HG03571 (cell line): ENCODE measurements around the gene CCDC88B.

Experiments
- ATAC-seq: cut with Tn5 transposase; IDR thresholded peaks from one replicate; pipeline ENCODE4 v1.9.1; 2021; ENCODE audit not compliant: unreplicated experiment

Gene CCDC88B

DNA sequence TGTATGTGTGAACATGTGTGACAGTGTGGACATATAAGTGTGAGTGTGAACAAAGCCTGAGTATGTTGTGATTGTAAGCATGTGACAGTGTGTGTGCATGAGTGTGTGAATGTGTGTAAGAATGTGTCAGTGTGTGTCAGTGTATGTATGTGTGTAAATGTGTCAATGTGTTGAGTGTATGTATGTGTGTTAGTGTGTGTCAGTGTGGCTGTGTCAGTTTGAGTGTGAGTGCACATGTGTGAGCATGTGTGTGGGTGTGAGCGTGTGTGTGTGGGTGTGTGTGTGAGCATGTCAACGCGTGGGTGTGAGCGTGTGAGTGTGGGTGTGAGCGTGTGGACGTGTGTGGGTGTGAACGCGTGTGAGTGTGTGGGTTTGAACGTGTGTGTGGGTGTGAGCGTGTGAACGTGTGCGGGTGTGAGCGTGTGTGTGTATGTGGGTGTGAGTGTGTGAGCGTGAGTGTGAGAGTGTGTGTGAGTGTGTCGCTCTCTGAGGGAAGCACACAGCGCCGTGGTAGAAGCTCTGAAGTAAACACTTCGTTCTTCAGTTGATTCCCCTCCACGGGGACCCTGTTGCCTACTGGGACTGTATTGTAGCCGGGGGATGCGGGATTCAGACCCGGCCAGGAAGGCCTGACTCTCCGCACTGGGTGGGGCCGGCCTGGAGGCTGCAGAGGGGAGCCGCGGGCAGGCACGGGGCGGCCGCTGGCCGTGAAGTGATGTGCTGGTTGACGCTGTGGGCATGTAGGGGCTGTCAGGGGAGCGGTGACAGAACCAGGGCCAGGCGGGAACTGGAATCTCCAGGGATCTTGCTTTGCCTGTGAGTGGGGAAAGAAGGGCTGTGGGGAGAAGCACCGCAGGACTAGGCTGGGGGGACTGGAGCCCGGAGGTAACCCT is 40.1 kb downstream of the CCDC88B start:
- ATAC-seq, result no peak

DNA sequence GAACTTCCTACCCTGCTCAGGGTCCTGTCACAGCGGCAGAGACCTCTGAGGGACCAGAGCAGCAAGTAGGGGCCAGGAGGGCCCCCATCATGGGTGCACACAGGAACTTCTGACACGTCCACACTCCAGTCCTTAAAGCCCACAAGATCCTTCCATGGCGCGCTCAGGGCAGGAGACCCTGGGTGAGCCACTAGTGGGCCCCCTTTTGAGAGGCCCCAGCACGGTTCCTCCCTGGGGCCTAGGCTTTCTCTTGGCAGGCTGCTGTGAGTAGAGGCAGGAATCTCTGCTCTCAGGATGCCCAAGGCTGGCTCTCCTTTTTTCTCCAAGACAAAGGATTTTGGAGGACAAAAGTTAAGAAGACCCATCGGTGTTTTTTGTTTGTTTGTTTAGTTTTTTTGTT is 41.3 kb downstream of the CCDC88B start:
- ATAC-seq, result no peak

GRCh38 chr11:64382047-64382446 is 42.0 kb downstream of the CCDC88B start:
- no peak for ATAC-seq

GRCh38 chr11:64382586-64382985 is 42.6 kb downstream of the CCDC88B start:
- no peak for ATAC-seq

GRCh38 chr11:64383580-64383979 is 43.6 kb downstream of the CCDC88B start:
- ATAC-seq, result no peak

DNA sequence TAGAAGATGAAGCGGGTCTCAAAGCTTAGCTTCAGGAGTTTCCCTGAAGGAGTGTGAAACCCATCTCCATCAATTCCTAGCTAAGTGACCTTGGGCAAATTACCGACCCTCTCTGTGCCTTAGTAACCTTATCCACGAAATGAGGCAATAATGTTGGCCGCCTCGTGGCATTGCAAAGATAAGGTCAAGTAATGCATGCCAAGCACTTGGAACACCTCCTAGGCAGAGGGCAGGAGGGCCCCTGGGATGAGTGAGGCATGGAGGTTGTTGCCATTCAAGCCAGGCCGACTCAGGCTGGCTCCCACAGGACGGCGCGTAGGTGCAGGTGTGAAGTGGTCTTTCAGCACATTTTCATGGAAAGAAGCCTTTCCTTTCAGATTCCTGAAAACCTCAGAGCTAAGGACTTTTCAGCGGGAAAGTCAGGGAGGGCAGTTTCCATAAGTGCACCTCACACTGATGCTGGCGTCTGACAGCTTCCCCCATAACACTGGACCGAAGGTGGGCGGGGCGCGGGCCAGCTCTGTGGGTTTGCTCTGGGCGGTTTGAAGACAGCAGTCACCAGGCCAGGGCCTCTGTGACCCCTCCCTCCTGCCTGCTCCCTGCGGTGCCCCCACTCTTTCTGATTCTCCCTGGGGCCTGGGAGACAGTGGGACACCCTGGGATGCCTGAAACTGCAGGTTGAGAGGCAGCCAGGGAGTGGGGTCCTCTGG is 44.2 kb downstream of the CCDC88B start:
- ATAC-seq, result no peak

GRCh38 chr11:64384981-64385944 is 45.3 kb downstream of the CCDC88B start:
- ATAC-seq, result no peak

DNA sequence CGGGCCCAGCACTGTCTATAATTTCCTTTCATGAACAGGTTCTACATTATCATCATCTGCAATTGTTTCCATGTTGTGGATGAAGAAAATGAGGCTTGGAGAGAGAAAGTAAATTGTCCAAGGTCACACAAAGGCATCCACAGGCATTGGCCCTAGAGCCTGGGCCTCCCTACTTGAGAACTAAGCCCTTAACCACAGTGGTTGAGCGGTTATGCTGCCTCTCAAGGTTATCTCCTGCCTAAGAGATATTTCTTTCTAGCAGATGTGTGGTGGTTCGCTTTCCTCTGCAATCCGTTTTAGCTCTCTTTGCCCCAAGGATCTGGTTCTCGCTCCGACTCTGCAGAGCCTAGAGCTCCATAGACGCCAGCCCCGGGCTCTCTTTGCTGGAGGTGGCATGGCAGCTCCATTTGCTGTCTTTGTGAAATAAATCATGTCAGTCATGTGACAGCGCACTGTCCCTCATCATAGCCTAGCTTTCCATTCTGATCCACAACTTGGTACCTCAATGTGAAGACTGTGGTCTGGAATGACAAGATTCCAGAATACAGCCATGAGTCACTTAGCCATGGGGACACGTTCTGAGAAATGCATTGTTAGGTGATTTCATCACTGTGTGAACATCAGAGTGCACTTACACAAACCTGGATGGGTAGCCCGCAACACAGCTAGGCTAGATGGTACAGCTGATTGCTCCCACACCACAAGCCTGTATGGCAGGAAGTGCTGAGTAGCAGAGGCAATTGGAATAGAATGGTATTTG is 46.1 kb downstream of the CCDC88B start:
- no peak for ATAC-seq

- no peak for ATAC-seq
Observed at GRCh38 chr11:64387916-64388315, 47.9 kb downstream of the CCDC88B start.

GRCh38 chr11:64388894-64389293 is 48.9 kb downstream of the CCDC88B start:
- no peak for ATAC-seq

GRCh38 chr11:64389851-64390250 is 49.8 kb downstream of the CCDC88B start:
- no peak for ATAC-seq

DNA sequence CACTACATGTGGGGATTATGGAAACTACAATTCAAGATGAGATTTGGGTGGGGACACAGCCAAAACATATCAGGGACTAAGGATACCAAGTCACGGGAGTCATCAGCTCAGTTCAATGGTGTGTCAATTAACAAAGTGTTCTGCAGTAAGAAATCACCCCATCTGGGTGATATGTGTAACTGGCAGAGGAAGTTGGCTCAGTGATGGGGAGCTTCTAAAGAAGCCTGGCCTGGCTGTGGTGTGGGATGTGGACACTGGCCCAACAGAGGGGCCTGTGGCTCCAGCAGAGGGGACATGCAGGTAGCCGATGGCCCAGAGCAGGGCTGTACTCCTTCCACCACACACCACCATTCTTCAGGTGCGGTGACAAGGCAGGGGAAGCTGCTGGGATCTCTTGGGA is 50.6 kb downstream of the CCDC88B start:
- ATAC-seq, result no peak

DNA sequence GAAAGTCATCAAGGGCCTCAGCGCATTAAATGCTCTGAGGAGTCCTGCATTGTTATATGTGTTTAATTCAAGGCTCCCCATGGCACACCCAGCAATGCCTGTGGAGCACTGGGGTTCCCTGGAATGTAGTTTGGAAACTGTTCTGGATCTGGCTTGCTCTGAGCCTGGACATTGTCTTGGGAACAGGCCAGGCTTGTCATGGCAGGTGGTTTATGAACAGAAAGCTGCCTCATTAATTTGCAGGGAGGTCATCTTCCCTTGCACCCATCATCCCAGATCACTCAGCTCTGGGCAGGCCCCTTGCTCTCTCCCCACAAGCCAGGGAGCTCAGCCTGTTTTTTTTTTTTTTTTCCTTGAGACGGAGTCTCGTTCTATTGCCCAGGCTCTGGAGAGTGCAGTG is 51.8 kb downstream of the CCDC88B start:
- no peak for ATAC-seq

DNA sequence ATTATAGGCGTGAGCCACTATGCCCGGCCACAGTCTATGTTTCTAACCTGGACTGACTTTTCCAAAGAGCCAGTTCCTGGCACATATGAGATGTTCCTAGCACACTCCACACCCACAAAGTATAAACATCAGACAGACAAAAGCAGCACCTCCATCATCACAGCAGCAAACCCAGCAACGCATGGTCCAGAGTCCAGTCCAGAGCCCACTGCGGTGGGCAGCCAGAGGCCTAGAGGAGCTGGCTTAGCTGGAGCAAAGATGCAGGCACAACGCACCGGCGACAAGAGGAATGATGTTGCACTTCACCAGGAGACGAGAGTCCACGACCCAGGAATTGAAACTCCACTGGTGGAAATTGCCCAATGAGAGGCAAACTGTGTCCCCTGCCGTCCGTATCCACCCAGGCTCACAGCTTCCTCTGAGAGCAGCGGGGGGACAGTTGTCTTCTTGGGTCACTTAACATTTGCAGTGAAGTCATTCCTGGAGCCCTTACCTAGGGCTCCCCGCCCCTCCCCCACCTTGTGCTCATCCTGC is 55.6 kb downstream of the CCDC88B start:
- ATAC-seq, result no peak

DNA sequence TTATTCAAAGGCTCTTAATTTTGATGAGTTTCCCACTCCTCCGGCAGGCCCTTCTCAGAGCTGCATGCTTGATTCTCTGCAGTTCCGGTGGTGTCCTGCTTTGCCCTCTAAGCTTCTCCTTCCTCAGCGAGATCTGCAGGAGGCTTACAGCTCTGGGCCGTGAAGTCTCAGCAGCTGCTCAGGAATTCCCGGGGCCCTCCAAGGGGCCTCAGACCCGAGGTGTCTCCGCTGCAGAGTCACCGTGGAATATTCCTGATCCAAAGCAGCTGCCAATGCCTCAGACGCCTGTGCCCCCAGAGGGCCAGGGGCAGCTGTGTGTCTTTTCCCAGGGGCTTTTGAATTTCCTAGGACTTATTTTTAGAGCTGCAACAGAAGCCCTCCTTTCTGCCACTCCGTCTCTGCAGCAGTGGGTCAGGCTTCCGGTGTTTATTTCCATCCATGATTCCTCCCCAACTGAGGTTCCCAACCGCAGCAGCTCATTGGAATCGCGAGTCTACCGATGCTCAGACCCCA is 56.1 kb downstream of the CCDC88B start:
- no peak for ATAC-seq

- ATAC-seq, result no peak
Observed at GRCh38 chr11:64400102-64400501, 60.1 kb downstream of the CCDC88B start.

GRCh38 chr11:64400667-64401066 is 60.7 kb downstream of the CCDC88B start:
- no peak for ATAC-seq

DNA sequence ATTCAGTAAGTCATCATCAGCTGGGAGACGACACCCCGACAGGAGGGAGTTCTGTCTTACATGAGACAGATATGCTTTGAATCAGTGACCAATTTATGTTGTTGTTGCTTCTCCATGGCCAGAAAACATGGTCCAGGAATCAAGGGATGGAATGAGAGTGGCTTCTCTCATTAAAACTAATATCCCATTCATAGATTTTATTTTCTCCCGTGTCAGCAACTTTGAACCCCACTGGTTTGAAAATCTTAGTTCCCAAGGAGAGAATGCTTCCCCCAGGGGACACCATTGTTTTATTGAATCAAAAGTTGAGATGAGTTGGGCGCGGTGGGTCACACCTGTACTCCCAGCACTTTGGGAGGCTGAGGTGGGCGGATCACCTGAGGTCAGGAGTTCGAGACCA is 61.8 kb downstream of the CCDC88B start:
- ATAC-seq, result no peak

- ATAC-seq, result no peak
Observed at GRCh38 chr11:64403106-64403505, 63.1 kb downstream of the CCDC88B start.
